ENCODE measurements around the gene ABCA3.

ABCA3 gene

DNA sequence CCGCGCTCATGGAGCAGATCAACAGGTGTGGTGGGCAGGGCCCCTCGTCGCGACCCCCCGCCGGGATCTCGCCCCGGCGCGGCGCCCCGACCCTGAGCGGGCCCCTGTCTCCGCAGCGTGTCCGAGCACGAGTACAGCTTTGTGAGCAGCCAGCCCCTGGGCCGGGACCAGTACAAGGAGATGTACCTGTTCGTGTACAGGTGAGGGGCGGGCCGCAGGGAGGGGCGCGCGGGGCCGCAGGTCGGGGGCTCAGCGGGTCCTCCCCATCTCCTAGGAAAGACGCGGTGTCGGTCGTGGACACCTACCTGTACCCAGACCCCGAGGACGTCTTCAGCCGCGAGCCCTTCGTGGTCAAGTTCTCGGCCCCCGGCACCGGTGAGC is 103.4 kb downstream of the ABCA3 start:
- TF ChIP-seq, protein P1, sequence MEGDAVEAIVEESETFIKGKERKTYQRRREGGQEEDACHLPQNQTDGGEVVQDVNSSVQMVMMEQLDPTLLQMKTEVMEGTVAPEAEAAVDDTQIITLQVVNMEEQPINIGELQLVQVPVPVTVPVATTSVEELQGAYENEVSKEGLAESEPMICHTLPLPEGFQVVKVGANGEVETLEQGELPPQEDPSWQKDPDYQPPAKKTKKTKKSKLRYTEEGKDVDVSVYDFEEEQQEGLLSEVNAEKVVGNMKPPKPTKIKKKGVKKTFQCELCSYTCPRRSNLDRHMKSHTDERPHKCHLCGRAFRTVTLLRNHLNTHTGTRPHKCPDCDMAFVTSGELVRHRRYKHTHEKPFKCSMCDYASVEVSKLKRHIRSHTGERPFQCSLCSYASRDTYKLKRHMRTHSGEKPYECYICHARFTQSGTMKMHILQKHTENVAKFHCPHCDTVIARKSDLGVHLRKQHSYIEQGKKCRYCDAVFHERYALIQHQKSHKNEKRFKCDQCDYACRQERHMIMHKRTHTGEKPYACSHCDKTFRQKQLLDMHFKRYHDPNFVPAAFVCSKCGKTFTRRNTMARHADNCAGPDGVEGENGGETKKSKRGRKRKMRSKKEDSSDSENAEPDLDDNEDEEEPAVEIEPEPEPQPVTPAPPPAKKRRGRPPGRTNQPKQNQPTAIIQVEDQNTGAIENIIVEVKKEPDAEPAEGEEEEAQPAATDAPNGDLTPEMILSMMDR (IDR thresholded peaks at IDR 0.05; ENCODE audit: insufficient read depth, low read depth, low read length, missing control alignments): no peak

DNA sequence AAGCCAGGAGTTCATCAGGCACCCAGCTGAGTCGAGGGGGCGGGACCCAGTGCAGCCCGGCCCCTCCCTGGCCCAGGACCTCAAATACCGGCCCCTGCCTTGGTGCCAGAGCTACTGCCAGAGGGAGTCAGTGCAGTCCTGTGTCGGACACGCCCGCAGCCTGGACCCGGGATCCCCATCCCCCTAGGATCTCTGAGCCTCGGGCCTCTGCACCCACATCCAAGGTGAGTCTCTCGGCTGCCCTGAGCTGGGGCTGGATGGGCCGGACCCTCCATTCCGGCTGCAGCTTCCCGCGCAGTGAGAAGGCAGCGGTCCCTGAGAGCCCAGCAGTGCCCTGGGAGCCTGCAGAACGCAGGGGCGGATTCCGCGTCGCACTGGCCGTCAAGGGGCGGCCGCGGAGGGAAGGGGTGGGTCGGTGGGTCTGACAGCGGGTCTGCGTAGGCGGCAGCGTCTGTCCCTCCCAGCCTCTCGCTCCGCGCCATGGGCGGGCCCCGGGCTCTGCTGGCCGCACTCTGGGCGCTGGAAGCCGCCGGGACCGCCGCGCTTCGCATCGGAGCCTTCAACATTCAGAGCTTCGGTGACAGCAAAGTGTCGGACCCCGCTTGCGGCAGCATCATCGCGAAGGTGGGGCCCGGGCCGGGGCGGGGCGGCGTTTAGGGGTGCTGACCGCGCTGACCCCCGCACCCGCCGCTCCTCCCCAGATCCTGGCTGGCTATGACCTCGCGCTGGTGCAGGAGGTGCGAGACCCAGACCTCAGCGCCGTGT is 104.0 kb downstream of the ABCA3 start, which contains the start of gene DNASE1L2:
TSS of gene DNASE1L2 (plus strand) at position 108 of the 765 bp plus-strand sequence. CDS start at position 481, 373 bp downstream.
- no peak within 1 kb of the TSS for H3K4me3 ChIP-seq (ENCODE audit: low read depth, low read length)
- TF ChIP-seq, protein P1 (IDR thresholded peaks at IDR 0.05; ENCODE audit: insufficient read depth, low read depth, low read length, missing control alignments): no peak
- no peak for DNase-seq (ENCODE audit: low read depth)

More for the DNA sequence above, 103.4 kb downstream of the ABCA3 start:
- no peak for DNase-seq (ENCODE audit: low read depth)
- H3K4me3 ChIP-seq (ENCODE audit: low read depth, low read length): no peak overlapping the region

DNA sequence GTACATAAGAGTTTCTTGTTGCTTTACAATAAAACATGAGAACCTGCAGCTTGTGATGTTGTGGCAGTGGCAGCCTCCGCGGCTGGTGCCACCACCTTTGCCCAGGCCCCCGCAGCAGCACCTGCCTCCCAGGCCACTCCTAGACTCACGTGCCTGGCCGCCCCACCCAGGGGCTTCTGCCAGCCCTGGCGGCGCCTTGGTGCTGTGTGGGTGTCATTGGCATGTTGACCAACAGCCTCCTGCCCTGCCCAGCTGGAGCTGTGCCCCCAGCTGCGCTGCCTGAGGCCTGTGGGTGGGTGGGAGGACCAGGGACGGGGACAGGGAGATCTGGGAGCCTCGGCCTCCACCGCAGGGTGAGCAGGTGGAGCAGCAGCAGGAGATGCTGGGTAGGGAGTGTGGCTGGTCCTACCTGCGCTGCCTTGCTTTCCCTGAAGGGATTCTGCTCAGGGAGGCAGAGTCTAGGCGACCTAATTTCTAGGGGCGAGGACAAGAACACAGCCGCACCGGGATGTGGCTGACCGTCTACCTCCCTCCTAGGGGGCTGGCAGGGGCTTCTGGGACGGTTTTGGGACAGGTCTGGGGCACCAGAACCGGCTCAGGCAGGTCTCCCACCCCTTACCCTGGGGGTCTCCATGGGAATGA is 104.7 kb downstream of the ABCA3 start:
- TF ChIP-seq, protein P1 (IDR thresholded peaks at IDR 0.05; ENCODE audit: insufficient read depth, low read depth, low read length, missing control alignments): no peak
- no peak overlapping the region for H3K4me3 ChIP-seq (ENCODE audit: low read depth, low read length)
- DNase-seq (ENCODE audit: low read depth): no peak

DNA sequence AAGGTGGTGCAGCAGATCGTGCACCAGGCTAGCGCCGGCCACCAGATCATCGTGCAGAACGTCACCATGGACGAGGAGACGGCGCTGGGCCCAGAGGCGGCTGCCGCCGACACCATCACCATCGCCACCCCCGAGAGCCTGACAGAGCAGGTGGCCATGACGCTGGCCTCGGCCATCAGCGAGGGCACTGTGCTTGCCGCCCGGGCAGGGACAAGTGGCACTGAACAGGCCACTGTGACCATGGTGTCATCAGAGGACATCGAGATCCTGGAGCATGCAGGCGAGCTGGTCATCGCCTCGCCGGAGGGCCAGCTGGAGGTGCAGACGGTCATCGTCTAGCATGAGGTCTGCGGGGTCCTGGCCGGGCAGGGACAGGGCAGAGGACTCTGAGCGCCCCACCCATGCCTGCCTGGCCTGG is 105.3 kb downstream of the ABCA3 start:
- no peak for DNase-seq (ENCODE audit: low read depth)
- TF ChIP-seq, protein P1 (IDR thresholded peaks at IDR 0.05; ENCODE audit: insufficient read depth, low read depth, low read length, missing control alignments): no peak
- H3K4me3 ChIP-seq (ENCODE audit: low read depth, low read length): no peak overlapping the region

DNA sequence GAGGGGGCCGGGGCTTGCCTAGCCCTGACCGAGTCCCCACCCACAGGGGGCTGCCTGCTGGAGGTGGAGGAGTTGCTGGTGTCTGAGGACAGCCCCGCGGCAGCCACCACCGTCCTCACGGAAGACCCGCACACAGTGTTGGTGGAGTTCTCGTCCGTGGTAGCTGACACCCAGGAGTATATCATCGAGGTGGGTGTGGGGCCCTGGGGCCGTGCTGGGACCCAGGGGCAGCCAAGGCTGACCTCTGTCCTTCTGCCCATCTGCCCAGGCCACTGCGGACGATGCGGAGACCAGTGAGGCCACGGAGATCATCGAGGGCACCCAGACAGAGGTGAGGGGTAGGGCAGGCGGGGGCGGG is 105.7 kb downstream of the ABCA3 start:
- no peak overlapping the region for H3K4me3 ChIP-seq (ENCODE audit: low read depth, low read length)
- TF ChIP-seq, protein P1 (IDR thresholded peaks at IDR 0.05; ENCODE audit: insufficient read depth, low read depth, low read length, missing control alignments): no peak
- DNase-seq (ENCODE audit: low read depth): no peak

DNA sequence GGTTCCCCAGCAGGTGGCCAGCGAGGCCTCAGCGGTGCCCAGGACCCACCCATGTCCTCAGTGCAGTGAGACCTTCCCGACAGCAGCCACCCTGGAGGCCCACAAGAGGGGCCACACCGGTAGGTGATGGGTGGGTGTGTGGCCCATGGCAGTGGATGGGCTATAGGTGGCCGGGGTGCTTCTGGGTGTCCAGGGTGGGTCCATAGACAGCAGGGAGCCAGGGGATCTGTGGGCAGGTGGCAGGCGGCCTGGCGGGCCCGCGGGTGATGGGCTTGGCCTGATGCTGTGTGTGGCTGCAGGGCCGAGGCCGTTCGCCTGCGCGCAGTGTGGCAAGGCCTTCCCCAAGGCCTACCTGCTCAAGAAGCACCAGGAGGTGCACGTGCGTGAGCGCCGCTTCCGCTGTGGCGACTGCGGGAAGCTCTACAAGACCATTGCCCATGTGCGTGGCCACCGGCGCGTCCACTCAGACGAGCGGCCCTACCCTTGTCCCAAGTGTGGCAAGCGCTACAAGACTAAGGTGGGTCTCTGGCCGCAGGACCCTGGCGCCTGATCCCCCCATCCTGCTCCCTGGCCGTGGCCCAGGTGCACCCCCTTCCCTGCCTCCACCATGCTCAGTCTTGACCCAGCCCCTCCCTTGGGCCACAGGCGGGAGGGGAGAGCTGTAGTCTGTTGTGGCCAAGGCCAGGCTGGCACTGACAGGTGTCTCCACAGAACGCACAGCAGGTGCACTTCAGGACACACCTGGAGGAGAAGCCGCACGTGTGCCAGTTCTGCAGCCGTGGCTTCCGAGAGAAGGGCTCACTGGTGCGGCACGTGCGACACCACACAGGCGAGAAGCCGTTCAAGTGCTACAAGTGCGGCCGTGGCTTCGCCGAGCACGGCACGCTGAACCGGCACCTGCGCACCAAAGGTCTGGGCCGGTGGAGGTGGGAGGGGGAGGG is 106.4 kb downstream of the ABCA3 start:
- TF ChIP-seq, protein P1 (IDR thresholded peaks at IDR 0.05; ENCODE audit: insufficient read depth, low read depth, low read length, missing control alignments): no peak
- H3K4me3 ChIP-seq (ENCODE audit: low read depth, low read length): no peak overlapping the region
- no peak for DNase-seq (ENCODE audit: low read depth)
